Activated CD8-positive, alpha-beta T cell treated with anti-CD3 and anti-CD28 coated beads for 36 hours (primary cell): ENCODE results near the gene RSPO3. TPM values are rescaled to one million over a fixed set of nuclear protein-coding genes. Genes with fewer than 3 reads are reported as not detected.
A peak's percentile ranks its signal among the peaks of the same experiment; 100 is the strongest.

ENCODE experiments used
- ATAC-seq: fragments of 200-7000 bp; cut with Tn5 transposase; one replicate; pipeline ENCODE4 v1.10.0; 2021; ENCODE audit warnings: mild to moderate bottlenecking, moderate library complexity
- CTCF ChIA-PET: fragments of 350-600 bp; sonication (Branson Sonifier 250); formaldehyde crosslinking; loops from one replicate; lab custom pipeline; 2021; ENCODE audit warnings: antibody characterized with exemption; lab: Charles Lee
- POLR2A ChIA-PET: fragments of 350-600 bp; sonication (Branson Sonifier 250); formaldehyde crosslinking; loops from one replicate; lab custom pipeline; 2021; ENCODE audit warnings: antibody characterized with exemption; lab: Charles Lee
- DNase-seq: peaks from one replicate; pipeline ENCODE4 v3.0.0-alpha.2; 2020
- H3K27ac Mint-ChIP-seq: one replicate; pipeline ENCODE4 v1.8.0; 2021; ENCODE audit warnings: mild to moderate bottlenecking, mixed read lengths
- H3K27me3 Mint-ChIP-seq: one replicate; pipeline ENCODE4 v1.8.0; 2021; ENCODE audit warnings: mixed read lengths
- H3K36me3 Mint-ChIP-seq: one replicate; pipeline ENCODE4 v1.8.0; 2021; ENCODE audit warnings: low read depth, mixed read lengths
- H3K4me1 Mint-ChIP-seq: one replicate; pipeline ENCODE4 v1.8.0; 2021; ENCODE audit warnings: low read depth, mixed read lengths
- H3K4me3 Mint-ChIP-seq: one replicate; pipeline ENCODE4 v1.8.0; 2021; ENCODE audit warnings: mild to moderate bottlenecking, moderate library complexity, mixed read lengths
- H3K9me3 Mint-ChIP-seq: one replicate; pipeline ENCODE4 v1.8.0; 2021; ENCODE audit warnings: mixed read lengths
- CTCF ChIP-seq: fragments of 200-600 bp; IDR thresholded peaks from one replicate; pipeline ENCODE4 v1.8.0; 2022; ENCODE audit warnings: antibody characterized with exemption, mild to moderate bottlenecking
- intact Hi-C: fragments of 100-400 bp; cut with micrococcal nuclease; formaldehyde crosslinking; loops from one replicate; pipeline ENCODE4 v1.10.0; 2022
- total RNA-seq, 2 experiments: library from RNA; stranded (reverse); gene quantifications; one replicate each; pipeline ENCODE4 v1.2.3, GENCODE V29; 2021

The RSPO3 gene
- total RNA-seq, 2 experiments from 2014 or later = not detected

GRCh38 chr6:127117979-127118297, 533 bp upstream of the RSPO3 start:
- intact Hi-C loops = no loop called here
- TF ChIP-seq CTCF = no peak

GRCh38 chr6:127119102-127120022, 891 bp downstream of the RSPO3 start:
- ATAC-seq (no peak), DNase-seq (peak; percentile 27)
- intact Hi-C loops = no loop called here
- Mint-ChIP-seq H3K4me1 (peaks cover 16% of the 10 kb centered on the region), H3K27me3 (peaks cover 58% of the 10 kb centered on the region), H3K4me3 (peak overlapping the region; percentile 55), H3K27ac (no peak overlapping the region), H3K9me3 (no peaks in the 10 kb centered on the region), H3K36me3 (no peaks in the 10 kb centered on the region)
- POLR2A ChIA-PET = no interaction called here
- no peak for TF ChIP-seq CTCF
- CTCF ChIA-PET = no interaction called here

More at GRCh38 chr6:127117979-127118297, 533 bp upstream of the RSPO3 start:
- Mint-ChIP-seq H3K4me1 (peaks cover 16% of the 10 kb centered on the region), H3K27me3 (peaks cover 56% of the 10 kb centered on the region), H3K27ac (no peak overlapping the region), H3K36me3 (no peaks in the 10 kb centered on the region), H3K4me3 (no peak overlapping the region), H3K9me3 (no peaks in the 10 kb centered on the region)
- POLR2A ChIA-PET = no interaction called here
- CTCF ChIA-PET = no interaction called here
- DNase-seq (no peak), ATAC-seq (no peak)

- CTCF ChIA-PET = interaction anchor here (0.7 to 0.8 kb wide), 3 partner anchors 20 to 1970 kb away, joined by 3 to 5 read pairs (median 4); no protein-coding TSS in a partner anchor
- DNase-seq = no peak
- no peak for ATAC-seq
These were observed 1.7 kb downstream of the RSPO3 start for GRCh38 chr6:127120023-127120786.

GRCh38 chr6:127120787-127121636, 2.5 kb downstream of the RSPO3 start:
- peak; percentile 73 for TF ChIP-seq CTCF
- ATAC-seq (peak; percentile 85), DNase-seq (peak; percentile 81)
- H3K9me3 Mint-ChIP-seq = no peaks in the 10 kb centered on the region
- no peak overlapping the region for H3K4me3 Mint-ChIP-seq
- ChIA-PET CTCF (interaction anchor here (0.7 to 0.8 kb wide), 3 partner anchors 21 to 1971 kb away, joined by 3 to 5 read pairs (median 4); no protein-coding TSS in a partner anchor), POLR2A (no interaction called here)
- H3K27me3 Mint-ChIP-seq = peaks cover 51% of the 10 kb centered on the region
- H3K36me3 Mint-ChIP-seq = no peaks in the 10 kb centered on the region
- H3K4me1 Mint-ChIP-seq = peaks cover 16% of the 10 kb centered on the region
- H3K27ac Mint-ChIP-seq = no peak overlapping the region
- intact Hi-C loops = no loop called here

More at GRCh38 chr6:127120023-127120786, 1.7 kb downstream of the RSPO3 start:
- Mint-ChIP-seq H3K9me3 (no peaks in the 10 kb centered on the region), H3K36me3 (no peaks in the 10 kb centered on the region), H3K27ac (no peak overlapping the region), H3K4me1 (peaks cover 16% of the 10 kb centered on the region), H3K27me3 (peaks cover 55% of the 10 kb centered on the region), H3K4me3 (peak overlapping the region; percentile 30)
- no peak for TF ChIP-seq CTCF
- intact Hi-C loops = no loop called here
- POLR2A ChIA-PET = no interaction called here
